Neural crest cell (in vitro differentiated cells): ENCODE data around the gene SF3A1. TPM values are rescaled to one million over a fixed set of nuclear protein-coding genes. Genes with fewer than 3 reads are reported as not detected.

Source experiments
- DNase-seq: peaks from one replicate; pipeline ENCODE4 v3.0.0; 2021; ENCODE audit warnings: low read depth, mixed read lengths, low spot score
- H3K27ac Mint-ChIP-seq: one replicate; pipeline ENCODE4 v1.8.0; 2021; ENCODE audit warnings: mild to moderate bottlenecking, mixed read lengths; ENCODE audit not compliant: unreplicated experiment
- H3K27me3 Mint-ChIP-seq: 2 replicates; pipeline ENCODE4 v1.8.0; 2021; ENCODE audit warnings: low read depth, mild to moderate bottlenecking, mixed read lengths
- H3K36me3 Mint-ChIP-seq: 2 replicates; pipeline ENCODE4 v1.8.0; 2021; ENCODE audit warnings: low read depth, mild to moderate bottlenecking, mixed read lengths
- H3K4me1 Mint-ChIP-seq: 2 replicates; pipeline ENCODE4 v1.8.0; 2021; ENCODE audit warnings: mixed read lengths
- H3K4me3 Mint-ChIP-seq: one replicate; pipeline ENCODE4 v1.8.0; 2021; ENCODE audit warnings: mild to moderate bottlenecking, mixed read lengths
- H3K9me3 Mint-ChIP-seq: 2 replicates; pipeline ENCODE4 v1.8.0; 2021; ENCODE audit warnings: mixed read lengths
- total RNA-seq: library from RNA; stranded (reverse); gene quantifications from 2 replicates; pipeline ENCODE4 v1.2.1, GENCODE V29; 2021
- TF ChIP-seq, protein P1 (sequence below): fragments of 200-600 bp; sonication (generic); conservative IDR thresholded peaks from 2 replicates; pipeline ENCODE4 v1.5.0; 2021; ENCODE audit warnings: antibody characterized with exemption, mild to moderate bottlenecking

Gene SF3A1
- total RNA-seq, 1 donor from 2014 or later: 265 TPM

DNA sequence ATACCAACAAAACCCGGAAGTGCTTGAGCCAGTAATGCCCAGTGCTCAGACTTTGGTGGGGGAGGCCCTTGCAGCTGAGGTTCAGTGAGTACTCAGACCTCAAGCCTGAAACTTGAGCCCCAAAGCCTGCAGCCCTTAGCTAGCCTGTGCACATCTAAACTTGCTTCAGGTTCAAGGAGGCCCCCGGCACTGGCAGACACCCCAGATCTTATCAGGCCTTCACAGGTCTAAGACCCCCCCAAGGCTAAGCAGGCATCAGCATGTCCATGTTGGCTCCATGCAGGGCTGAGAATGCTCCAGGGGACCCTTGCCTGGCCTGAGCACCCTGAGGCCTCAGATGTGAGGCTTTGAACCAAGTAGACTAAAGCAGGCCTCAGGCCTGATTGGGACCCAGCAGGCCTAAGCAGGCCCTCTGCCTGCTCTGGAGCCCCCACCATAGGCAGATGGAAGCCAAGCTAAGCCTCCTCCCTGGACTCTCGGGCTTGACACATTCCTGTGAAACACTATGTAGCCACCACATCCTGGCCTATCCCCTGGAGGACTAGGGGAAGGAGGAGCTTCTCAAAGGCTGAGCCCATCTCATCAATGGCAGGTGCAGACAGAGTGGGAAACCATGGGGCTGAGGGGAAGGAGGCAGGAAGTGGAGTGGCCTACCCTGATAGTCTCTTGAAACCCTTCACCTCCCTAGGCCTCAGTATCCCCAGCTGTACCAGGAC, 66.2 kb downstream of the SF3A1 start:
- TF ChIP-seq, protein P1, sequence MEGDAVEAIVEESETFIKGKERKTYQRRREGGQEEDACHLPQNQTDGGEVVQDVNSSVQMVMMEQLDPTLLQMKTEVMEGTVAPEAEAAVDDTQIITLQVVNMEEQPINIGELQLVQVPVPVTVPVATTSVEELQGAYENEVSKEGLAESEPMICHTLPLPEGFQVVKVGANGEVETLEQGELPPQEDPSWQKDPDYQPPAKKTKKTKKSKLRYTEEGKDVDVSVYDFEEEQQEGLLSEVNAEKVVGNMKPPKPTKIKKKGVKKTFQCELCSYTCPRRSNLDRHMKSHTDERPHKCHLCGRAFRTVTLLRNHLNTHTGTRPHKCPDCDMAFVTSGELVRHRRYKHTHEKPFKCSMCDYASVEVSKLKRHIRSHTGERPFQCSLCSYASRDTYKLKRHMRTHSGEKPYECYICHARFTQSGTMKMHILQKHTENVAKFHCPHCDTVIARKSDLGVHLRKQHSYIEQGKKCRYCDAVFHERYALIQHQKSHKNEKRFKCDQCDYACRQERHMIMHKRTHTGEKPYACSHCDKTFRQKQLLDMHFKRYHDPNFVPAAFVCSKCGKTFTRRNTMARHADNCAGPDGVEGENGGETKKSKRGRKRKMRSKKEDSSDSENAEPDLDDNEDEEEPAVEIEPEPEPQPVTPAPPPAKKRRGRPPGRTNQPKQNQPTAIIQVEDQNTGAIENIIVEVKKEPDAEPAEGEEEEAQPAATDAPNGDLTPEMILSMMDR: no peak
- Mint-ChIP-seq H3K9me3 (no peaks in the 10 kb centered on the region), H3K27me3 (peaks cover 3% of the 10 kb centered on the region), H3K36me3 (no peaks in the 10 kb centered on the region), H3K4me1 (peaks cover 16% of the 10 kb centered on the region), H3K4me3 (peak overlapping the region; percentile 83), H3K27ac (no peak overlapping the region)
- no peak for DNase-seq

DNA sequence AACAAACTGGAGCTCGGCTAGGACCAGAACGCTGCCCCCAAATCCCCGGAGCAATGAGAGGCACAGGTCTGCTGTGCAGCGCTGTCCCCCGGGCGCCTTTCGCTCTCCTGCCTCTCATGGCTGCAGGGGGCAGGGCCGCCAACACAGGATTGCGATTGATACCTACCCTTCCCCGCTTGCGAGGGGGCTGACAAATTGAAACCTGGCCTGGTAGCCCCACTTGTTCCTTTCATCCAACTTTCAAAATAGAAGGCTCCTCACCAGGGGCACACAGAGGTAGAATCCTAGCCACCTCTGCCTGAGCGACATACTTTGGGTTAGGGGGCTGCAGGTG, 66.7 kb downstream of the SF3A1 start:
- Mint-ChIP-seq H3K27ac (peak overlapping the region; percentile 50), H3K27me3 (peaks cover 3% of the 10 kb centered on the region), H3K4me3 (peak overlapping the region; percentile 83), H3K36me3 (no peaks in the 10 kb centered on the region), H3K4me1 (peaks cover 16% of the 10 kb centered on the region), H3K9me3 (no peaks in the 10 kb centered on the region)
- no peak for DNase-seq
- TF ChIP-seq, protein P1: no peak

DNA sequence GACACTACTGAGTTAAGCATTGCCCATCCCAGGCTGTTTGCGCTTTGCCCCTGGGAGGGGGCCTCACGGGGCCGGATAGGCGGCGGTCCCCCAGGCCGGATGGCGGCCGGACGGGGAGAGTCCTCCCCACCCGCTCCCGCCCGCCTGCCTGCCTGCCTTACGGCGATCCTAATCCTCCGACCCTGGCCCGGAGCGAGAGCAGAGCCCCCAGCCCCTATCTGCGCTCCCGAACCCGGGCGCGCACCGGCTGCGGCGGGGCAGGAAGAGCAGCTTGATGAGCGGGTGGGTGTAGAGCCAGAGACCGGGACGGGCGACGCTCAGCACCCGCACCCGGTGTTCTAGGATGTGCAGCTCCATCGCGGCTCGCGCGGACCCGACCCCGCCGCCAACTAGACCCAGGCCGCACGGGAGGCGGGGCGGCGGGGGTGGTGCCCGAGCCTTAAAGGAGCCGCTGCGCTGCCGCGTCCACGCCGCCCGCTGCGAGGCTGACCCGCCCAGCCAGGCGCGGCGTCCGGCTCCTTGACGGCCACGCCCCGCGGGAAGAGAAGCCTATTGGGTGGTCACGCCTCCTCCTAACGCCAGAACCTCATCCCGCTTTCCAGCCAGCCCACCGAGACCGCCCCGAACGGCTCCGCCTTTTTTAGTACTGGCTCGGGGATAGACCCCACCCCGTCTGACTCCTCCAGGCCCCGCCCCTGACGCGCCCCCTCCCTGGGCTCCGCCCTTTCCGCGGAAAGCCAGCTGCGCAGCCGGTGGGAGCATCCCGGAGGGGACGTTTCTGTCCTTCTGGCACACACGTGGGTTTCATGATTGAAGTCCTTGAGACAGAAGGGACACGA, 67.3 kb downstream of the SF3A1 start, which contains the start of gene CASTOR1:
Gene CASTOR1, minus strand, starts transcription at position 365 of the 839 bp plus-strand sequence. Its CDS starts 8 bp downstream, at position 357.
- no peaks in the 10 kb centered on the region for H3K36me3 Mint-ChIP-seq
- peaks cover 3% of the 10 kb centered on the region for H3K27me3 Mint-ChIP-seq
- H3K4me3 Mint-ChIP-seq: peak within 1 kb of the TSS; percentile 94
- H3K9me3 Mint-ChIP-seq: no peaks in the 10 kb centered on the region
- H3K27ac Mint-ChIP-seq: peak within 1 kb of the TSS; percentile 78
- TF ChIP-seq, protein P1: no peak
- peaks cover 16% of the 10 kb centered on the region for H3K4me1 Mint-ChIP-seq
- DNase-seq: peak; percentile 95

DNA sequence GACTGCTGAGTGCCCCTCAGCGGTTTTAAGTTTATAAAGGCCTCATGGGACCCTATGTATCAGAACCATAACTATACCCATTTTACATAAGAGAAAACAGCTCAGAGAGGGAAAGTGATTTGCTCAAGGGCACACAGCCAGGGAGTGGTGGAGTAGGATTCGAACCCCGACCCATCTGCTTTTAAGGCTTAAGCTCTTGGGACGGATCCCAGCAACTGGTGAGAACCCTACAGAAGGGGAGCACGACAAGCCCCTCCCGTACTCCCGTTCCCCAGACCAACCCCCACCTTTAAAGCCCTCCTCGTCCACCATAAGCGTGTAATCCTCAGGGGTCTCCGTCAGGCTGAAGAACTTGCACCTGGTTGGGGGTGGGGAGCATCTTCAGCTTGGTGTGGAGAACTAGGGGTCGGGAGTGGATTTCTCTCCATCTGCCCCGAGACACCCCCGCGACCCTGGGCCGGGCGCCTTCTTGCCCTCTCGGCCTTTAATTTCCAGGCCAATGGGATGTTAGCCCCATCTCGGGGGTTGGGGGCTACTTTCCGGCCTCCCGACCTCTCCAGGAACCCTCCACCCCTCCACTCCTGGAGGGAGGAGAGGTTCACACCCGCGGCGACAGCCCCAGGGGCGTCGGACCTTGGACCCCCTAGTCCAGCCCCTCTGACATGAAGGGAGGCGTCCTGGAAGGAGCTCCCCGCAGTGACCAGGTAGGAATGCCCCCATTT, 68.1 kb downstream of the SF3A1 start:
- H3K36me3 Mint-ChIP-seq: no peaks in the 10 kb centered on the region
- H3K9me3 Mint-ChIP-seq: no peaks in the 10 kb centered on the region
- peaks cover 3% of the 10 kb centered on the region for H3K27me3 Mint-ChIP-seq
- peak overlapping the region; percentile 78 for H3K27ac Mint-ChIP-seq
- no peak for DNase-seq
- peak overlapping the region; percentile 94 for H3K4me3 Mint-ChIP-seq
- peaks cover 16% of the 10 kb centered on the region for H3K4me1 Mint-ChIP-seq
- TF ChIP-seq, protein P1: no peak

DNA sequence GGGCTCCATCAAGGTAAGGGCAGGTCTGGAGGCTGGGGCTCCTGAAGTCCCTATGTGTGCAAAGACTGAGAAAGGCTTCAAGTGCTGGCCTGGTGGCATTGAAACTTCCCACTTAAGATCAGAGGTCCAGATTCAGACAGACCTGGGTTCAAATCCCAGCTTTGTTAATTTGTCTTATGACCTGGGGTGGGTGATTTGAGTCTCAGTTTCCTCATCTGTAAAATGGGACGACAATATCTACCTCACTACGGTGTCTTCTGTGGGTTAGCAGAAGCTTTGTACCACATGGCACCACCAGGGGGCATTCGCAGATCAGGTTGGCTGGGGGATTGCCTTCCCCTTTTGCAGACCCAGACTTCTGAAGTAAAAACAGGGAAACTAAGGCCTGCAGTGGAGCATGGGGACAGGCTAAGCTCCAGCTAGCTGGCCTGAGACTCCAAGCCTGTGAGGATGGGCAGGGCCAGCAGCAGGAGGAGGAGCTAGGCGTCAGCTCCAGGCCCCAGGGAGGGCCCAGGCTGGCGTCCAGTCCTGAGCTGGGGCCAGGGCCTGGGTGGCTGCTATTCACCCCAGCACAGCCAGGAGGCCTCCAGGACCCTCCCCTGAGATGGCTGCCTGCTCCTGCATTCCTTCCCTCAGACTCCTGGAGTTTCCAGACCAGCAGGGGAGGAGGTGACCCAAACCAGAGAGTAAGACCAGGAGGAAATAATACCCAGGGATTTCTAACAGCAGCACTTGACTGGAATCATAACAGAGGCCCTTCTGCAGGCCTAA, 68.9 kb downstream of the SF3A1 start:
- H3K36me3 Mint-ChIP-seq: no peaks in the 10 kb centered on the region
- peak overlapping the region; percentile 78 for H3K27ac Mint-ChIP-seq
- peaks cover 3% of the 10 kb centered on the region for H3K27me3 Mint-ChIP-seq
- H3K9me3 Mint-ChIP-seq: no peaks in the 10 kb centered on the region
- peak overlapping the region; percentile 94 for H3K4me3 Mint-ChIP-seq
- peak; percentile 67 for DNase-seq
- H3K4me1 Mint-ChIP-seq: peaks cover 16% of the 10 kb centered on the region
- TF ChIP-seq, protein P1: peak; percentile 82
